Measurements from ENCODE around the gene TET1.
"Not testable (repeated sequence)": the region's sequence is repeated elsewhere in the genome, so short reads cannot be mapped to it uniquely, and the experiment has no call there.

The TET1 gene

GRCh38 chr10:68619595-68619994 is 59.5 kb downstream of the TET1 start (continued):
- TF ChIP-seq, protein P1, sequence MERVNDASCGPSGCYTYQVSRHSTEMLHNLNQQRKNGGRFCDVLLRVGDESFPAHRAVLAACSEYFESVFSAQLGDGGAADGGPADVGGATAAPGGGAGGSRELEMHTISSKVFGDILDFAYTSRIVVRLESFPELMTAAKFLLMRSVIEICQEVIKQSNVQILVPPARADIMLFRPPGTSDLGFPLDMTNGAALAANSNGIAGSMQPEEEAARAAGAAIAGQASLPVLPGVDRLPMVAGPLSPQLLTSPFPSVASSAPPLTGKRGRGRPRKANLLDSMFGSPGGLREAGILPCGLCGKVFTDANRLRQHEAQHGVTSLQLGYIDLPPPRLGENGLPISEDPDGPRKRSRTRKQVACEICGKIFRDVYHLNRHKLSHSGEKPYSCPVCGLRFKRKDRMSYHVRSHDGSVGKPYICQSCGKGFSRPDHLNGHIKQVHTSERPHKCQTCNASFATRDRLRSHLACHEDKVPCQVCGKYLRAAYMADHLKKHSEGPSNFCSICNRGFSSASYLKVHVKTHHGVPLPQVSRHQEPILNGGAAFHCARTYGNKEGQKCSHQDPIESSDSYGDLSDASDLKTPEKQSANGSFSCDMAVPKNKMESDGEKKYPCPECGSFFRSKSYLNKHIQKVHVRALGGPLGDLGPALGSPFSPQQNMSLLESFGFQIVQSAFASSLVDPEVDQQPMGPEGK (CRISPR knock-in tag; IDR thresholded peaks at IDR 0.05; ENCODE audit: borderline replicate concordance): no peak
- TF ChIP-seq ARNTL (CRISPR knock-in tag; IDR thresholded peaks at IDR 0.05; ENCODE audit: borderline replicate concordance, low read depth): no peak
- TF ChIP-seq, protein P2, sequence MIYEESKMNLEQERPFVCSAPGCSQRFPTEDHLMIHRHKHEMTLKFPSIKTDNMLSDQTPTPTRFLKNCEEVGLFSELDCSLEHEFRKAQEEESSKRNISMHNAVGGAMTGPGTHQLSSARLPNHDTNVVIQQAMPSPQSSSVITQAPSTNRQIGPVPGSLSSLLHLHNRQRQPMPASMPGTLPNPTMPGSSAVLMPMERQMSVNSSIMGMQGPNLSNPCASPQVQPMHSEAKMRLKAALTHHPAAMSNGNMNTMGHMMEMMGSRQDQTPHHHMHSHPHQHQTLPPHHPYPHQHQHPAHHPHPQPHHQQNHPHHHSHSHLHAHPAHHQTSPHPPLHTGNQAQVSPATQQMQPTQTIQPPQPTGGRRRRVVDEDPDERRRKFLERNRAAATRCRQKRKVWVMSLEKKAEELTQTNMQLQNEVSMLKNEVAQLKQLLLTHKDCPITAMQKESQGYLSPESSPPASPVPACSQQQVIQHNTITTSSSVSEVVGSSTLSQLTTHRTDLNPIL (CRISPR knock-in tag; IDR thresholded peaks at IDR 0.05; ENCODE audit: low read depth): no peak
- TF ChIP-seq RARB (CRISPR knock-in tag; IDR thresholded peaks at IDR 0.05): no peak
- no peak for TF ChIP-seq ZC3H10 (CRISPR knock-in tag; IDR thresholded peaks at IDR 0.05)

- TF ChIP-seq PPARA (CRISPR knock-in tag; IDR thresholded peaks at IDR 0.05; ENCODE audit: borderline replicate concordance) (no peak), TCF4 (CRISPR knock-in tag; IDR thresholded peaks at IDR 0.05; ENCODE audit: borderline replicate concordance) (no peak)
- no peak for ATAC-seq
Measured at GRCh38 chr10:68625316-68625921, 65.3 kb downstream of the TET1 start.

DNA sequence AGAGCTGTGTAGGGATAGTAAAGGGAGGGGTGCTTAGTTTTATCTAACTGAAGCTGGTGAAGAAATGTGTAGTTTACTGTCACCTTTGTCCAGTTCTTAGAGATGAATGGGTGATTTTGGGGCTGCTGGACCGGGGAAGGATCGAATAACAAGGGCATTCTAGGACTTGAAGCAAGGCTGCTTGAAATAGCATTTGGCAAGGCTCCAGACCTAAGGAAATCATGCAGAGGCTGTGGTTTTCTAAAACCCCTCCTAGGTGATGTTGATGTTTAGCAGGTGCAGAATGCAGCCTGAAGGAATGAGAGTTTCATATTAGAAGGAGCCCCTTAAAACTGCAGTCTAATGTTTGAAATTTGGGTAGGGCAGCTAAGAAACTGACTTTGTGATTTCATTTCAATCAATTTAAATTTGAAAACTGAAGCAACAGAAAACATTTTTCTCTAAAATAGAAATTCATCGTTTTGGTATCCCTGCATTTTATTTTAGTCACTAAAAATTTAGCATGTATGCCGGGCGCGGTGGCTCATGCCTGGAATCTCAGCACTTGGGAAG is 68.5 kb downstream of the TET1 start:
- TF ChIP-seq, protein P1 (CRISPR knock-in tag; IDR thresholded peaks at IDR 0.05; ENCODE audit: borderline replicate concordance): no peak
- no peak for TF ChIP-seq BACH2 (CRISPR knock-in tag; IDR thresholded peaks at IDR 0.05; ENCODE audit: borderline replicate concordance)
- TF ChIP-seq ZNF565 (CRISPR knock-in tag; conservative IDR thresholded peaks at IDR 0.05; ENCODE audit: low read depth): no peak
- no peak for TF ChIP-seq ZNF8 (CRISPR knock-in tag; IDR thresholded peaks at IDR 0.05)
- no peak for TF ChIP-seq ARNTL (CRISPR knock-in tag; IDR thresholded peaks at IDR 0.05; ENCODE audit: borderline replicate concordance, low read depth)
- TF ChIP-seq, protein P3, sequence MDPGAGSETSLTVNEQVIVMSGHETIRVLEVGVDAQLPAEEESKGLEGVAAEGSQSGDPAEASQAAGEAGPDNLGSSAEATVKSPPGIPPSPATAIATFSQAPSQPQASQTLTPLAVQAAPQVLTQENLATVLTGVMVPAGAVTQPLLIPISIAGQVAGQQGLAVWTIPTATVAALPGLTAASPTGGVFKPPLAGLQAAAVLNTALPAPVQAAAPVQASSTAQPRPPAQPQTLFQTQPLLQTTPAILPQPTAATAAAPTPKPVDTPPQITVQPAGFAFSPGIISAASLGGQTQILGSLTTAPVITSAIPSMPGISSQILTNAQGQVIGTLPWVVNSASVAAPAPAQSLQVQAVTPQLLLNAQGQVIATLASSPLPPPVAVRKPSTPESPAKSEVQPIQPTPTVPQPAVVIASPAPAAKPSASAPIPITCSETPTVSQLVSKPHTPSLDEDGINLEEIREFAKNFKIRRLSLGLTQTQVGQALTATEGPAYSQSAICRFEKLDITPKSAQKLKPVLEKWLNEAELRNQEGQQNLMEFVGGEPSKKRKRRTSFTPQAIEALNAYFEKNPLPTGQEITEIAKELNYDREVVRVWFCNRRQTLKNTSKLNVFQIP (CRISPR knock-in tag; IDR thresholded peaks at IDR 0.05; ENCODE audit: borderline replicate concordance, low read depth): no peak
- TF ChIP-seq TCF4 (CRISPR knock-in tag; IDR thresholded peaks at IDR 0.05; ENCODE audit: borderline replicate concordance): no peak
- no peak for TF ChIP-seq OSR1 (CRISPR knock-in tag; IDR thresholded peaks at IDR 0.05)
- TF ChIP-seq PPARA (CRISPR knock-in tag; IDR thresholded peaks at IDR 0.05; ENCODE audit: borderline replicate concordance): no peak
- TF ChIP-seq TOX (CRISPR knock-in tag; IDR thresholded peaks at IDR 0.05; ENCODE audit: borderline replicate concordance): no peak
- no peak for TF ChIP-seq ZFP3 (CRISPR knock-in tag; IDR thresholded peaks at IDR 0.05)
- TF ChIP-seq ISL1 (CRISPR knock-in tag; IDR thresholded peaks at IDR 0.05): no peak
- ATAC-seq: peak; percentile 83

GRCh38 chr10:68632271-68632560 is 72.1 kb downstream of the TET1 start:
- ATAC-seq: not testable (repeated sequence)

GRCh38 chr10:68633281-68633680 is 73.1 kb downstream of the TET1 start:
- no peak for TF ChIP-seq ZNF8 (CRISPR knock-in tag; IDR thresholded peaks at IDR 0.05)
- no peak for TF ChIP-seq TOX (CRISPR knock-in tag; IDR thresholded peaks at IDR 0.05; ENCODE audit: borderline replicate concordance)
- ATAC-seq: no peak

DNA sequence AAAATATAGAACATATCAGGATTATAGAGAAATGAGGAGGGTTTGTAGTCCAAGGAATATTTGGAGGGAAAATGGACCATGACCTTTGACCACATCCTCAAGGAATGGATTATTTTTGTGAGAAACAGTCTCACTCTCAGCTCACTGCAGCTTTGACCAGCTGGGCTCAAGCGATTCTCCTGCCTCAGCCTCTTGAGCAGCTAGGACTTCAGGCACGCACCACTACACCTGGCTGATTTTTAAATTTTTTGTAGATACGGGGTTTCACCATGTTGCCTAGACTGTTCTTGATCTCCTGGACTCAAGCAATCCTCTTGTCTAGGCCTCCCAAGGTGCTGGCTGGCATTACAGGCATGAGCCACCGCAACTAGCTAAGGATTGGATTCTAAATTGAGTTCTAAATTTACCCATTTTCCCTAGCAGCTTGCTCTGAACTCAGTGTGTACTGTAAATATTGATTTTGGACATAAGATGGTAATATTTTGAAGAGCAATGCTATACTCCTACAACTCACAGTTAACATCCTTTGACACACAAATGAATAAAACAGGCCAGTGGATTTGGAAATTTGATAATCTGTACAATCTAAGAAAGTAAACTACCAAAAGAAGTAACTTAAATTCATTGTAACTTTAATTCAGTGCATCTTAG is 73.8 kb downstream of the TET1 start:
- no peak for ATAC-seq
- TF ChIP-seq ZFP3 (CRISPR knock-in tag; IDR thresholded peaks at IDR 0.05): no peak
- no peak for TF ChIP-seq ARNTL (CRISPR knock-in tag; IDR thresholded peaks at IDR 0.05; ENCODE audit: borderline replicate concordance, low read depth)
- TF ChIP-seq OSR1 (CRISPR knock-in tag; IDR thresholded peaks at IDR 0.05): no peak
- TF ChIP-seq GLIS3 (CRISPR knock-in tag; IDR thresholded peaks at IDR 0.05): no peak
- no peak for TF ChIP-seq PPARA (CRISPR knock-in tag; IDR thresholded peaks at IDR 0.05; ENCODE audit: borderline replicate concordance)
- TF ChIP-seq, protein P1 (CRISPR knock-in tag; IDR thresholded peaks at IDR 0.05; ENCODE audit: borderline replicate concordance): no peak
- no peak for TF ChIP-seq ZNF8 (CRISPR knock-in tag; IDR thresholded peaks at IDR 0.05)
- TF ChIP-seq, protein P3 (CRISPR knock-in tag; IDR thresholded peaks at IDR 0.05; ENCODE audit: borderline replicate concordance, low read depth): no peak
- no peak for TF ChIP-seq TOX (CRISPR knock-in tag; IDR thresholded peaks at IDR 0.05; ENCODE audit: borderline replicate concordance)
- TF ChIP-seq ZFP30 (CRISPR knock-in tag; IDR thresholded peaks at IDR 0.05): no peak
- no peak for TF ChIP-seq ZNF70 (CRISPR knock-in tag; IDR thresholded peaks at IDR 0.05)
